NCI-H82 treated with DMSO at 0.1 percent for 48 hours (cell line): ENCODE measurements around the gene RNF128.
"Not testable (repeated sequence)": the region's sequence is repeated elsewhere in the genome, so short reads cannot be mapped to it uniquely, and the experiment has no call there.

ENCODE experiments used
- DNase-seq: peaks from one replicate; lab custom pipeline; 2025; ENCODE audit not compliant: unreplicated experiment; lab: John Stamatoyannopoulos, UW

The RNF128 gene

GRCh38 chrX:106742805-106743204 is 16.3 kb downstream of the RNF128 start:
- DNase-seq = no peak

GRCh38 chrX:106748377-106748776 is 21.9 kb downstream of the RNF128 start:
- DNase-seq = no peak

- DNase-seq = no peak
These were observed 24.9 kb downstream of the RNF128 start for GRCh38 chrX:106751407-106751806.

- no peak for DNase-seq
These were observed 25.7 kb downstream of the RNF128 start for GRCh38 chrX:106752101-106752678.

GRCh38 chrX:106769288-106769687 is 42.8 kb downstream of the RNF128 start:
- DNase-seq = not testable (repeated sequence)

GRCh38 chrX:106774981-106775380 is 48.5 kb downstream of the RNF128 start:
- no peak for DNase-seq

GRCh38 chrX:106780264-106780663 is 53.8 kb downstream of the RNF128 start:
- no peak for DNase-seq

- no peak for DNase-seq
These were observed 54.3 kb downstream of the RNF128 start for GRCh38 chrX:106780664-106781377.

GRCh38 chrX:106783716-106784115 is 57.2 kb downstream of the RNF128 start:
- no peak for DNase-seq

- DNase-seq = no peak
These were observed 65.0 kb downstream of the RNF128 start for GRCh38 chrX:106791495-106791894.

GRCh38 chrX:106802063-106802387 is 75.5 kb downstream of the RNF128 start:
- DNase-seq = no peak

GRCh38 chrX:106802388-106803275 is 76.1 kb downstream of the RNF128 start, which contains the start of gene TBC1D8B:
TBC1D8B (plus strand) TSS chrX:106802673; CDS start chrX:106802854, 181 bp downstream.
- peak; percentile 14 for DNase-seq

GRCh38 chrX:106811131-106811910 is 84.8 kb downstream of the RNF128 start:
- no peak for DNase-seq

- DNase-seq = not testable (repeated sequence)
These were observed 86.4 kb downstream of the RNF128 start for GRCh38 chrX:106812930-106813329.

GRCh38 chrX:106814093-106814492 is 87.6 kb downstream of the RNF128 start:
- DNase-seq = not testable (repeated sequence)
